Mesenchymal stem cell (in vitro differentiated cells and primary cell): ENCODE results near the gene BTRC.

Experiments
- DNase-seq: peaks from one replicate; pipeline ENCODE4 v3.0.0-alpha.2; 2013
- H2AFZ ChIP-seq: one replicate; pipeline ENCODE4 v1.6.1; 2013; ENCODE audit warnings: low read depth, mild to moderate bottlenecking, control low read depth, inconsistent platforms, low read length, moderate library complexity
- H2AK5ac ChIP-seq: 2 replicates; pipeline ENCODE4 v1.6.1; 2013; ENCODE audit warnings: low read length, moderate library complexity, mild to moderate bottlenecking, inconsistent platforms; ENCODE audit not compliant: severe bottlenecking
- H2BK120ac ChIP-seq: one replicate; pipeline ENCODE4 v1.6.1; 2013; ENCODE audit warnings: low read depth, mild to moderate bottlenecking, inconsistent platforms, low read length, moderate library complexity
- H2BK12ac ChIP-seq, 2 experiments: one replicate each; pipeline ENCODE4 v1.6.1; 2013; ENCODE audit warnings: inconsistent platforms in 2 of 2, low read length in 2 of 2, mild to moderate bottlenecking in 2 of 2, moderate library complexity in 2 of 2, control low read depth in 1 of 2
- H2BK15ac ChIP-seq: one replicate; pipeline ENCODE4 v1.6.1; 2013; ENCODE audit warnings: mild to moderate bottlenecking, low read depth, inconsistent platforms; ENCODE audit not compliant: poor library complexity, severe bottlenecking
- H2BK5ac ChIP-seq: 2 replicates; pipeline ENCODE4 v1.6.1; 2013; ENCODE audit warnings: low read depth, mild to moderate bottlenecking, low read length, control low read depth, inconsistent platforms; ENCODE audit not compliant: poor library complexity, severe bottlenecking
- H3K14ac ChIP-seq, 2 experiments: one replicate each; pipeline ENCODE4 v1.6.1; 2013; ENCODE audit warnings: inconsistent platforms in 2 of 2, low read length in 2 of 2, control low read depth in 1 of 2, mild to moderate bottlenecking in 1 of 2, moderate library complexity in 1 of 2
- H3K18ac ChIP-seq, 2 experiments: one replicate each; pipeline ENCODE4 v1.6.1; 2013; ENCODE audit warnings: inconsistent platforms in 2 of 2, low read length in 2 of 2, control low read depth in 1 of 2, low read depth in 1 of 2, mild to moderate bottlenecking in 1 of 2
- H3K23ac ChIP-seq, 2 experiments: one replicate each; pipeline ENCODE4 v1.6.1; 2013; ENCODE audit warnings: inconsistent platforms in 2 of 2, low read length in 2 of 2, mild to moderate bottlenecking in 2 of 2, moderate library complexity in 2 of 2, control low read depth in 1 of 2
- H3K27ac ChIP-seq: 2 replicates; pipeline ENCODE4 v1.5.1; 2013; ENCODE audit warnings: mild to moderate bottlenecking, moderate library complexity, low read length, control low read depth, inconsistent platforms; ENCODE audit not compliant: poor library complexity, severe bottlenecking
- H3K27me3 ChIP-seq, 2 experiments: 2 replicates each; pipeline versions ENCODE4 v1.6.1 to v1.7.0; 2013; ENCODE audit warnings: low read length in 2 of 2, mild to moderate bottlenecking in 2 of 2, moderate library complexity in 2 of 2, control low read depth in 1 of 2, inconsistent platforms in 1 of 2; ENCODE audit not compliant: control insufficient read depth in 1 of 2, insufficient read depth in 1 of 2
- H3K36me3 ChIP-seq, 2 experiments: 2 replicates each; pipeline versions ENCODE4 v1.6.1 to v1.7.0; 2013; ENCODE audit warnings: low read length in 2 of 2, control low read depth in 1 of 2, inconsistent platforms in 1 of 2, low read depth in 1 of 2, mild to moderate bottlenecking in 1 of 2; ENCODE audit not compliant: insufficient read depth in 2 of 2, control insufficient read depth in 1 of 2
- H3K4ac ChIP-seq, 2 experiments: one replicate each; pipeline ENCODE4 v1.6.1; 2013; ENCODE audit warnings: inconsistent platforms in 2 of 2, low read length in 2 of 2, mild to moderate bottlenecking in 2 of 2, moderate library complexity in 2 of 2, control low read depth in 1 of 2, low read depth in 1 of 2
- H3K4me1 ChIP-seq: 2 replicates; pipeline ENCODE4 v1.6.1; 2013; ENCODE audit warnings: low read depth, low read length, control low read depth; ENCODE audit not compliant: control insufficient read depth, insufficient read depth
- H3K4me2 ChIP-seq: 2 replicates; pipeline ENCODE4 v1.6.1; 2013; ENCODE audit warnings: low read length, mild to moderate bottlenecking, inconsistent platforms; ENCODE audit not compliant: poor library complexity, severe bottlenecking
- H3K4me3 ChIP-seq, 2 experiments: 2 replicates each; pipeline versions ENCODE4 v1.5.1 to v1.7.0; 2013; ENCODE audit warnings: low read length in 2 of 2, mild to moderate bottlenecking in 2 of 2, control low read depth in 1 of 2, low read depth in 1 of 2; ENCODE audit not compliant: insufficient read depth in 1 of 2
- H3K79me1 ChIP-seq: replicated peaks from 2 replicates; pipeline ENCODE4 v1.6.1; 2013; ENCODE audit warnings: mild to moderate bottlenecking, control low read depth, low read length, inconsistent platforms; ENCODE audit not compliant: poor library complexity, severe bottlenecking
- H3K9ac ChIP-seq: 2 replicates; pipeline ENCODE4 v1.7.0; 2013; ENCODE audit warnings: mild to moderate bottlenecking, low read length, moderate library complexity
- H3K9me3 ChIP-seq: 2 replicates; pipeline ENCODE4 v1.7.0; 2013; ENCODE audit warnings: mild to moderate bottlenecking, low read length; ENCODE audit not compliant: control insufficient read depth
- H4K8ac ChIP-seq: one replicate; pipeline ENCODE4 v1.6.1; 2013; ENCODE audit warnings: inconsistent platforms, mild to moderate bottlenecking, low read length, moderate library complexity
- H4K91ac ChIP-seq: one replicate; pipeline ENCODE4 v1.6.1; 2013; ENCODE audit warnings: mild to moderate bottlenecking, low read length, inconsistent platforms
- WGBS: methylation state at CpG from one replicate; pipeline ENCODE4 v1.1.7; 2013; ENCODE audit warnings: mixed read lengths; 5-methylcytosine and 5-hydroxymethylcytosine counted together

BTRC gene

DNA sequence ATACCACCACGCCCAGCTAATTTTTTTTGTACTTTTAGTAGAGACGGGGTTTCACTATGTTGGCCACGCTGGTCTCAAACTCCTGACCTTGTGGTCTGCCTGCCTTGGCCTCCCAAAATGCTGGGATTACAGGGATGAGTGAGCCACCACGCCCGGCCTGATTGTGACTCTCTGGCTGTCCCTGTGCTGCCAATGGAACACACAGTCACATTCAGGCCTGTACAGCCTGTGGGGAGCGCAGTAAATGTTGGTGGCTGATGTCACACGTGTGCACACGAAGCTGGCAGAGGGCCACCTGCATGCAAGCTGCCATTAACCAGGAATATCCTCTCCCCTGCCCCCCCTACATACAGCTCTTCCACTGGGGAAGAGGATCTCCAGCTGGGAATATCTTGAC is 212.0 kb downstream of the BTRC start:
- no peak overlapping the region for H2AFZ ChIP-seq
- no peak overlapping the region for H2BK15ac ChIP-seq
- peaks cover 73 to 88% of the 10 kb centered on the region in 2 experiments for H3K27me3 ChIP-seq
- peaks cover 25% of the 10 kb centered on the region for H3K4me1 ChIP-seq
- no peaks in the 10 kb centered on the region for H3K79me1 ChIP-seq
- no peak overlapping the region for H3K4me2 ChIP-seq
- H3K23ac ChIP-seq = peak overlapping the region in 1 of 2 experiments; percentile 91
- H3K14ac ChIP-seq = no peak overlapping the region
- 88% methylated on average over 6 of the region's 8 CpGs for WGBS
- peak overlapping the region in 1 of 2 experiments; percentile 55 for H3K4me3 ChIP-seq
- no peak overlapping the region for H2AK5ac ChIP-seq
- H3K9ac ChIP-seq = no peak overlapping the region
- no peaks in the 10 kb centered on the region for H3K36me3 ChIP-seq
- H3K27ac ChIP-seq = no peak overlapping the region
- H4K91ac ChIP-seq = no peak overlapping the region
- no peak overlapping the region for H3K4ac ChIP-seq
- H2BK5ac ChIP-seq = no peak overlapping the region
- no peak overlapping the region for H4K8ac ChIP-seq
- no peak overlapping the region for H3K18ac ChIP-seq
- no peak overlapping the region for H2BK12ac ChIP-seq
- DNase-seq = no peak
- H3K9me3 ChIP-seq = no peaks in the 10 kb centered on the region
- no peak overlapping the region for H2BK120ac ChIP-seq

DNA sequence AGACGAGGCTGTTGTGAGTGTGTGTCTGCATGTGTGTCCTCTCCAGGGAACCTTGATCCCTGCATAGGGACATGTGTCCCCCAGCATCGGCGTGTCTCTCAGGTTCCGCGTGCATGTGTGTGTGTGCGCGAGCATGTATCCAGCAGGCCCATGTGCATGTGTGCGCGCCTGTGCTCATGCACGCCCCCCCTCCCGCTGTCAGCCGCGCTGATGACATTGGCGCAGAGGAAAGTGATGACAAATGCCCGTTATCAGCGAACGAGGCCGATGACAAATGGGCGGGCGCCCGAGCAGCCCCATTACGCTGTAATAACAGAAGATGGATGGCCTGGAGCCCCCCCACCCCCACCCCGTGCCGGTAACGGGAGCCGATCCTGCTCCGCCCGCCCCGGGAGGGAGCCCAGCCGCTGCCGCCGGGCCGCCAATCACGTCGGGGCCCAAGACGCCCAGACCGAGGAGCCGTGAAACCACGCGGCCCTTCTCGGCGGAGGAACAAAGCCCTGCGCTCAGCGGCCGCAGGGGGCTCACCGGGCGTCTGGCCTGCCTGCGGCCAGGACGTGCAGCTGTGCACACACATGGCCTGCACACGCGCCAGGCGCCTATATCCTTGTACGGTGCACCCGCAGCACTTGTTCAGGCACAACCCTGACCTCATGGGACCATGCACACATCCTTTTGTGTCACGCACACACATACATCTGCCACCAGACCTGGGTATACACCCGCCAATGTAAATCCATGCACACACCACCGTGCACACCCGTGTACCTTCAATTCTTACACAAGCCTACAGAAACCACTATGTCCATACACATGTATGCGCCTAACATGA is 212.6 kb downstream of the BTRC start:
- peak overlapping the region in 1 of 2 experiments; percentile 55 for H3K4me3 ChIP-seq
- no peaks in the 10 kb centered on the region for H3K9me3 ChIP-seq
- no peak overlapping the region for H2AFZ ChIP-seq
- no peak overlapping the region for H2BK5ac ChIP-seq
- H4K8ac ChIP-seq = no peak overlapping the region
- H3K18ac ChIP-seq = no peak overlapping the region
- H2AK5ac ChIP-seq = no peak overlapping the region
- peak overlapping the region in 1 of 2 experiments; percentile 91 for H3K23ac ChIP-seq
- H3K14ac ChIP-seq = peak overlapping the region in 1 of 2 experiments; percentile 71
- no peak overlapping the region for H2BK120ac ChIP-seq
- H3K4me1 ChIP-seq = peaks cover 28% of the 10 kb centered on the region
- H3K36me3 ChIP-seq = no peaks in the 10 kb centered on the region
- peak; percentile 29 for DNase-seq
- H3K27ac ChIP-seq = no peak overlapping the region
- WGBS = 24% methylated on average over 52 of the region's 59 CpGs
- no peak overlapping the region for H4K91ac ChIP-seq
- peaks cover 74 to 90% of the 10 kb centered on the region in 2 experiments for H3K27me3 ChIP-seq
- no peak overlapping the region for H3K4ac ChIP-seq
- H3K4me2 ChIP-seq = no peak overlapping the region
- no peak overlapping the region for H2BK12ac ChIP-seq
- no peak overlapping the region for H3K9ac ChIP-seq
- no peak overlapping the region for H2BK15ac ChIP-seq
- H3K79me1 ChIP-seq = no peaks in the 10 kb centered on the region

GRCh38 chr10:101567165-101568006 is 213.4 kb downstream of the BTRC start:
- no peaks in the 10 kb centered on the region for H3K9me3 ChIP-seq
- H2BK15ac ChIP-seq = no peak overlapping the region
- H3K79me1 ChIP-seq = no peaks in the 10 kb centered on the region
- H4K8ac ChIP-seq = no peak overlapping the region
- WGBS = 84% methylated on average over 6 of the region's 7 CpGs
- peaks cover 28% of the 10 kb centered on the region for H3K4me1 ChIP-seq
- H3K36me3 ChIP-seq = no peaks in the 10 kb centered on the region
- H3K4me3 ChIP-seq = no peak overlapping the region
- H3K9ac ChIP-seq = no peak overlapping the region
- no peak overlapping the region for H3K4ac ChIP-seq
- no peak overlapping the region for H4K91ac ChIP-seq
- H3K27me3 ChIP-seq = peaks cover 70 to 82% of the 10 kb centered on the region in 2 experiments
- no peak overlapping the region for H3K18ac ChIP-seq
- H2BK5ac ChIP-seq = no peak overlapping the region
- no peak overlapping the region for H3K14ac ChIP-seq
- no peak overlapping the region for H3K4me2 ChIP-seq
- H3K27ac ChIP-seq = no peak overlapping the region
- no peak overlapping the region for H2BK12ac ChIP-seq
- H2AFZ ChIP-seq = no peak overlapping the region
- no peak overlapping the region for H2BK120ac ChIP-seq
- H3K23ac ChIP-seq = no peak overlapping the region
- no peak for DNase-seq
- no peak overlapping the region for H2AK5ac ChIP-seq
